Stimulated activated CD4-positive, alpha-beta T cell treated with anti-CD3 and anti-CD28 coated beads, Interleukin-15, amount 100 ng/mL, for 1 hour (primary cell): Measurements from ENCODE around the gene NCLN.
A peak's percentile ranks its signal among the peaks of the same experiment; 100 is the strongest.
"Not testable (repeated sequence)": the region's sequence is repeated elsewhere in the genome, so short reads cannot be mapped to it uniquely, and the experiment has no call there.

Source experiments
- DNase-seq, 2 donors: peaks; one replicate each; pipeline ENCODE4 v3.0.0-alpha.2; 2020; ENCODE audit warnings: low read depth in 1 of 2, low spot score in 1 of 2

Gene NCLN

GRCh38 chr19:3183721-3184641 is 1.7 kb upstream of the NCLN start:
- no peak for DNase-seq

- peak in 1 of 2 donors; percentile 49 for DNase-seq
Observed at GRCh38 chr19:3184847-3185460, 776 bp upstream of the NCLN start.

GRCh38 chr19:3186160-3186688 is 494 bp downstream of the NCLN start:
- DNase-seq: no peak

GRCh38 chr19:3186891-3187661 is 1.3 kb downstream of the NCLN start:
- no peak for DNase-seq

- DNase-seq: no peak
Observed at GRCh38 chr19:3187662-3188511, 2.2 kb downstream of the NCLN start.

- no peak for DNase-seq
Observed at GRCh38 chr19:3188627-3189596, 3.2 kb downstream of the NCLN start.

- no peak for DNase-seq
Observed at GRCh38 chr19:3189702-3190469, 4.2 kb downstream of the NCLN start.

GRCh38 chr19:3190470-3190770 is 4.7 kb downstream of the NCLN start:
- DNase-seq: no peak

GRCh38 chr19:3190921-3191805 is 5.4 kb downstream of the NCLN start:
- DNase-seq: no peak

GRCh38 chr19:3191806-3192104 is 6.0 kb downstream of the NCLN start:
- not testable (repeated sequence) for DNase-seq

- DNase-seq: no peak
Observed at GRCh38 chr19:3192228-3192635, 6.5 kb downstream of the NCLN start.

- no peak for DNase-seq
Observed at GRCh38 chr19:3192684-3193083, 7.0 kb downstream of the NCLN start.

- DNase-seq: no peak
Observed at GRCh38 chr19:3193256-3194105, 7.8 kb downstream of the NCLN start.

GRCh38 chr19:3194106-3195087 is 8.7 kb downstream of the NCLN start:
- no peak for DNase-seq

GRCh38 chr19:3196064-3196932 is 10.6 kb downstream of the NCLN start:
- DNase-seq: no peak
